Mesothelial cell of epicardium (in vitro differentiated cells): ENCODE data around the gene C8G. TPM values are rescaled to one million over a fixed set of nuclear protein-coding genes. Genes with fewer than 3 reads are reported as not detected.

ENCODE experiments used
- DNase-seq, 2 experiments: peaks; one replicate each; pipeline ENCODE4 v3.0.0; 2021; ENCODE audit warnings: low spot score in 2 of 2; ENCODE audit not compliant: unreplicated experiment in 2 of 2
- H3K27ac Mint-ChIP-seq: 2 replicates; pipeline ENCODE4 v1.8.0; 2021; ENCODE audit warnings: mixed read lengths
- H3K27me3 Mint-ChIP-seq: 2 replicates; pipeline ENCODE4 v1.8.0; 2021; ENCODE audit warnings: low read depth, mixed read lengths
- H3K36me3 Mint-ChIP-seq: 2 replicates; pipeline ENCODE4 v1.8.0; 2021; ENCODE audit warnings: mixed read lengths
- H3K4me1 Mint-ChIP-seq: 2 replicates; pipeline ENCODE4 v1.8.0; 2021; ENCODE audit warnings: mixed read lengths
- H3K4me3 Mint-ChIP-seq: 2 replicates; pipeline ENCODE4 v1.8.0; 2021; ENCODE audit warnings: mild to moderate bottlenecking, moderate library complexity, mixed read lengths
- H3K9me3 Mint-ChIP-seq: 2 replicates; pipeline ENCODE4 v1.8.0; 2021; ENCODE audit warnings: mixed read lengths
- CTCF ChIP-seq: fragments of 200-600 bp; sonication (generic); IDR thresholded peaks from one replicate; pipeline ENCODE4 v1.5.0; 2021; ENCODE audit warnings: antibody characterized with exemption; ENCODE audit not compliant: unreplicated experiment
- total RNA-seq: library from RNA; stranded (reverse); gene quantifications from 3 replicates; pipeline ENCODE4 v1.2.1, GENCODE V29; 2021

The C8G gene
- total RNA-seq, 1 donor from 2014 or later = 1.5 TPM

- H3K27me3 Mint-ChIP-seq = peaks cover 2% of the 10 kb centered on the region
- H3K36me3 Mint-ChIP-seq = no peaks in the 10 kb centered on the region
- no peak for DNase-seq
- H3K4me1 Mint-ChIP-seq = peaks cover 30% of the 10 kb centered on the region
- H3K27ac Mint-ChIP-seq = no peak overlapping the region
- H3K9me3 Mint-ChIP-seq = peaks cover 5% of the 10 kb centered on the region
- TF ChIP-seq CTCF = no peak
- H3K4me3 Mint-ChIP-seq = peak overlapping the region; percentile 73
Measured at GRCh38 chr9:136994180-136994887, 49.3 kb downstream of the C8G start.

- no peak for TF ChIP-seq CTCF
- Mint-ChIP-seq H3K27me3 (peaks cover 2% of the 10 kb centered on the region), H3K9me3 (peaks cover 5% of the 10 kb centered on the region), H3K36me3 (no peaks in the 10 kb centered on the region), H3K4me3 (no peak overlapping the region), H3K27ac (no peak overlapping the region), H3K4me1 (peaks cover 27% of the 10 kb centered on the region)
- DNase-seq = no peak
Measured at GRCh38 chr9:136994888-136995230, 49.8 kb downstream of the C8G start.

- Mint-ChIP-seq H3K4me3 (no peak overlapping the region), H3K27me3 (no peaks in the 10 kb centered on the region), H3K9me3 (peaks cover 5% of the 10 kb centered on the region), H3K27ac (no peak overlapping the region), H3K4me1 (peaks cover 32% of the 10 kb centered on the region), H3K36me3 (no peaks in the 10 kb centered on the region)
- TF ChIP-seq CTCF = no peak
- DNase-seq = no peak
Measured at GRCh38 chr9:136995362-136995761, 50.3 kb downstream of the C8G start.

- H3K4me3 Mint-ChIP-seq = peak overlapping the region; percentile 55
- no peak for TF ChIP-seq CTCF
- H3K27ac Mint-ChIP-seq = peak overlapping the region; percentile 16
- H3K27me3 Mint-ChIP-seq = no peaks in the 10 kb centered on the region
- H3K36me3 Mint-ChIP-seq = no peaks in the 10 kb centered on the region
- DNase-seq = no peak
- H3K4me1 Mint-ChIP-seq = peaks cover 35% of the 10 kb centered on the region
- peaks cover under 1% of the 10 kb centered on the region for H3K9me3 Mint-ChIP-seq
Measured at GRCh38 chr9:136995772-136996311, 50.8 kb downstream of the C8G start.

Other genes starting within 250 kb of the C8G start
- 56.2 to 60.5 TPM (median 58.1 TPM) in 3 replicates for gene DIPK1B, start 232.7 kb upstream of the C8G start, total RNA-seq
- gene LCN10, start 202.3 kb upstream of the C8G start, total RNA-seq = 0.20 to 0.51 TPM (median 0.29 TPM) in 3 replicates
- gene LCN6, start 196.7 kb upstream of the C8G start, total RNA-seq = not detected in 3 replicates
- gene LCN8, start 187.0 kb upstream of the C8G start, total RNA-seq = not detected in 3 replicates
- 1.3 to 3.5 TPM (median 1.9 TPM) in 3 replicates for gene LCN15, start 180.7 kb upstream of the C8G start, total RNA-seq
- 70.4 to 72.4 TPM (median 71.7 TPM) in 3 replicates for gene TMEM141, start 153.9 kb upstream of the C8G start, total RNA-seq
- gene CCDC183, start 148.9 kb upstream of the C8G start, total RNA-seq = 25.1 to 29.1 TPM (median 26.5 TPM) in 3 replicates
- 120 to 124 TPM (median 122 TPM) in 3 replicates for gene RABL6, start 137.3 kb upstream of the C8G start, total RNA-seq
- gene AJM1, start 102.8 kb upstream of the C8G start, total RNA-seq = 3.1 to 3.8 TPM (median 3.6 TPM) in 3 replicates
- gene PHPT1, start 95.8 kb upstream of the C8G start, total RNA-seq = 159 to 168 TPM (median 168 TPM) in 3 replicates
- gene MAMDC4, start 92.9 kb upstream of the C8G start, total RNA-seq = 20.1 to 22.6 TPM (median 20.3 TPM) in 3 replicates
- 275 to 294 TPM (median 275 TPM) in 3 replicates for gene EDF1, start 78.9 kb upstream of the C8G start, total RNA-seq
- 16.0 to 18.1 TPM (median 17.4 TPM) in 3 replicates for gene TRAF2, start 58.7 kb upstream of the C8G start, total RNA-seq
- gene FBXW5, start 505 bp upstream of the C8G start, total RNA-seq = 58.9 to 62.3 TPM (median 59.8 TPM) in 3 replicates
- 13.3 to 15.9 TPM (median 13.8 TPM) in 3 replicates for gene LCN12, start 7.0 kb downstream of the C8G start, total RNA-seq
- gene PTGDS, start 32.3 kb downstream of the C8G start, total RNA-seq = 52.6 to 58.0 TPM (median 53.5 TPM) in 3 replicates
- 4.7 to 5.7 TPM (median 5.5 TPM) in 3 replicates for gene LCNL1, start 37.8 kb downstream of the C8G start, total RNA-seq
- gene PAXX, start 47.2 kb downstream of the C8G start, total RNA-seq = 51.1 to 58.3 TPM (median 53.1 TPM) in 3 replicates
- 1.5 to 2.9 TPM (median 1.7 TPM) in 3 replicates for gene CLIC3, start 51.3 kb downstream of the C8G start, total RNA-seq
- gene ABCA2, start 83.0 kb downstream of the C8G start, total RNA-seq = 57.7 to 59.3 TPM (median 58.7 TPM) in 3 replicates
- gene FUT7, start 86.8 kb downstream of the C8G start, total RNA-seq = 0.09 to 0.13 TPM in 2 of 3 replicates, not detected in the other
- 75.8 to 84.0 TPM (median 77.9 TPM) in 3 replicates for gene NPDC1, start 100.9 kb downstream of the C8G start, total RNA-seq
- 4.8 to 6.3 TPM (median 5.2 TPM) in 3 replicates for gene ENTPD2, start 108.8 kb downstream of the C8G start, total RNA-seq
- gene SAPCD2, start 125.3 kb downstream of the C8G start, total RNA-seq = 5.7 to 6.2 TPM (median 5.9 TPM) in 3 replicates
- 4.6 to 5.7 TPM (median 5.5 TPM) in 3 replicates for gene UAP1L1, start 132.3 kb downstream of the C8G start, total RNA-seq
- 61.1 to 65.1 TPM (median 61.2 TPM) in 3 replicates for gene MAN1B1, start 141.7 kb downstream of the C8G start, total RNA-seq
- 149 to 159 TPM (median 157 TPM) in 3 replicates for gene DPP7, start 169.5 kb downstream of the C8G start, total RNA-seq
- gene GRIN1, start 193.9 kb downstream of the C8G start, total RNA-seq = 0.58 to 0.99 TPM (median 0.64 TPM) in 3 replicates
- not detected in 3 replicates for gene LRRC26, start 224.8 kb downstream of the C8G start, total RNA-seq
- not detected in 3 replicates for gene TMEM210, start 226.8 kb downstream of the C8G start, total RNA-seq
- gene ANAPC2, start 243.3 kb downstream of the C8G start, total RNA-seq = 86.1 to 89.3 TPM (median 87.1 TPM) in 3 replicates
- 40.9 to 43.8 TPM (median 42.8 TPM) in 3 replicates for gene SSNA1, start 243.4 kb downstream of the C8G start, total RNA-seq